ENCODE data around the gene RNF2. TPM values are rescaled to one million over a fixed set of nuclear protein-coding genes. Genes with fewer than 3 reads are reported as not detected.

Gene RNF2
- total and polyA plus RNA-seq, 12 donors = 2.3 to 16.7 (median 13.2) TPM

DNA sequence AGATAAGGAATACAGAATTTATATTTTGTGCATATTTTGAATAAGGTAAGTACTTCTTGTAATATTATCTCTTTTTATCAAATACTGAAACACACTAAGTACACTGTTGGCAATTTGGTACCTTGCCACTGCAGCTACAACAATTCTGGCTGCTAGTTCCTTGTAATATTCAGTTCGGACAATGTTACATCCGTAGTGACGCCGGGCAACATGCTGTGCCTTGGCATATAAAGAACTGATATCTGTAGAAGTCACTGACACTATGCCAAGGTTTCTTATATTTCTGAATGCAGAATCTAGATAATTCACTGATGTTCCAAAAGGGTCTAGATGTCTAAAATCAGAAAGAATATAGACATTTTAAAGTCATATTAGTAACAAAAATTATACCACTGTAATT is 93.9 kb downstream of the RNF2 start:
- Histone ChIP-seq H3K36me3 (peaks cover 0 to 100% (median 30%) of the 10 kb centered on the region in 9 donors), H3K27ac (no peak overlapping the region), H3K4me3 (no peak overlapping the region), H3K9me3 (no peaks in the 10 kb centered on the region), H3K4me1 (no peaks in the 10 kb centered on the region), H3K27me3 (no peaks in the 10 kb centered on the region)
- WGBS, 2 donors = 94 to 95% methylated on average over 4 of the region's 4 CpGs
- ATAC-seq (no peak), DNase-seq (no peak)
- TF ChIP-seq CTCF (IDR thresholded peaks at IDR 0.05) = no peak
- intact Hi-C loops (cut with DNase I) = no loop called here

DNA sequence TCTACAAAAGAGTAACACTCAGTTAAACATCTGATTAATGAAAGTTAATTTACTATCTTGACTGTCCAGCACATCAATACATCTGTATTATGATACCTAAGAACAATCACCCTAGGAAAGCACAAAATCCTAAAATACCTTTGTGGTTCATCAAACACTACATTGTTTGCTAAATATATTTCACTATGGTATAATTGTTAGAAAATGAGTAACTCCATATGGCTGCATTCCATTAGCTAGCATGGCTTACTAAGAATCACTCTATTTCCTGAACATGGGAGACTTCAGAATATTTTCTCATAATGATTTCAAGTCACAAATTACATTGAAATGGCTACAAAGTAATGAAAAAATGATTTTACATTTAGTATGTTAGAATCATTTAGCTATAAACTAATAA is 98.9 kb downstream of the RNF2 start:
- Histone ChIP-seq H3K4me1 (no peaks in the 10 kb centered on the region), H3K27ac (no peak overlapping the region), H3K27me3 (no peaks in the 10 kb centered on the region), H3K4me3 (no peak overlapping the region), H3K36me3 (peaks cover 0 to 100% (median 34%) of the 10 kb centered on the region in 9 donors), H3K9me3 (no peaks in the 10 kb centered on the region)
- ATAC-seq (no peak), DNase-seq (no peak)
- intact Hi-C loops (cut with DNase I) = no loop called here
- no peak for TF ChIP-seq CTCF (IDR thresholded peaks at IDR 0.05)

- peaks cover 0 to 39% (median 26%) of the 10 kb centered on the region in 9 donors for H3K4me1 ChIP-seq
- intact Hi-C loops (cut with DNase I) = loop anchor here in 7 of 10 donors (10.0 kb wide), 5 partner anchors 106 to 1224 kb away; partner anchors contain the start of genes RNF2 (in 6 of the 7), IVNS1ABP (in 2 of the 7), ODR4 (in 1 of the 7) and TPR (in 1 of the 7)
- H3K36me3 ChIP-seq = peaks cover 0 to 58% (median 23%) of the 10 kb centered on the region in 9 donors
- H3K27me3 ChIP-seq = no peaks in the 10 kb centered on the region
- no peaks in the 10 kb centered on the region for H3K9me3 ChIP-seq
- H3K27ac ChIP-seq = no peak overlapping the region
- ATAC-seq (no peak), DNase-seq (no peak)
- TF ChIP-seq CTCF (IDR thresholded peaks at IDR 0.05) = no peak
- H3K4me3 ChIP-seq = no peak overlapping the region
- 95 to 96% methylated on average over 5 of the region's 5 CpGs for WGBS, 2 donors
Measured at GRCh38 chr1:185151215-185151614, 105.9 kb downstream of the RNF2 start.

Other genes starting within 250 kb of the RNF2 start
- 100 to 1,000 TPM; 256 to 601 (median 442) TPM for gene NIBAN1, start 71.0 kb upstream of the RNF2 start, total RNA-seq
- gene NIBAN1, start 71.0 kb upstream of the RNF2 start, polyA plus RNA-seq = 10 to 100 TPM; 46.6 to 63.1 TPM
- gene TRMT1L, start 111.4 kb downstream of the RNF2 start, total RNA-seq = 10 to 100 TPM; 19.2 to 34.1 (median 26.7) TPM
- 1 to 10 TPM; 6.8 to 9.7 TPM for gene TRMT1L, start 111.4 kb downstream of the RNF2 start, polyA plus RNA-seq
- gene SWT1, start 111.6 kb downstream of the RNF2 start, total RNA-seq = 1 to 10 TPM; 3.6 to 7.9 (median 6.2) TPM
- gene SWT1, start 111.6 kb downstream of the RNF2 start, polyA plus RNA-seq = 1 to 10 TPM; 1.4 to 2.6 TPM

All from heart right ventricle (tissue), 16 donors.